GM12865 (cell line): ENCODE results near the gene TSC1.

Experiments used
- DNase-seq: peaks from one replicate; pipeline ENCODE4 v3.0.0; 2010; ENCODE audit warnings: low read depth
- H3K4me3 ChIP-seq: 2 replicates; pipeline ENCODE4 v1.5.1; 2011; ENCODE audit warnings: mild to moderate bottlenecking, low read depth, low read length, control low read depth
- TF ChIP-seq, protein P1 (sequence below): IDR thresholded peaks from 2 replicates; pipeline ENCODE4 v1.5.1; 2011; ENCODE audit warnings: low read length, control low read depth, low read depth, inconsistent platforms; ENCODE audit not compliant: insufficient read depth; ENCODE audit errors: missing control alignments

Gene TSC1

GRCh38 chr9:132903574-132904492 lies 40.6 kb downstream of the TSC1 start:
- TF ChIP-seq, protein P1, sequence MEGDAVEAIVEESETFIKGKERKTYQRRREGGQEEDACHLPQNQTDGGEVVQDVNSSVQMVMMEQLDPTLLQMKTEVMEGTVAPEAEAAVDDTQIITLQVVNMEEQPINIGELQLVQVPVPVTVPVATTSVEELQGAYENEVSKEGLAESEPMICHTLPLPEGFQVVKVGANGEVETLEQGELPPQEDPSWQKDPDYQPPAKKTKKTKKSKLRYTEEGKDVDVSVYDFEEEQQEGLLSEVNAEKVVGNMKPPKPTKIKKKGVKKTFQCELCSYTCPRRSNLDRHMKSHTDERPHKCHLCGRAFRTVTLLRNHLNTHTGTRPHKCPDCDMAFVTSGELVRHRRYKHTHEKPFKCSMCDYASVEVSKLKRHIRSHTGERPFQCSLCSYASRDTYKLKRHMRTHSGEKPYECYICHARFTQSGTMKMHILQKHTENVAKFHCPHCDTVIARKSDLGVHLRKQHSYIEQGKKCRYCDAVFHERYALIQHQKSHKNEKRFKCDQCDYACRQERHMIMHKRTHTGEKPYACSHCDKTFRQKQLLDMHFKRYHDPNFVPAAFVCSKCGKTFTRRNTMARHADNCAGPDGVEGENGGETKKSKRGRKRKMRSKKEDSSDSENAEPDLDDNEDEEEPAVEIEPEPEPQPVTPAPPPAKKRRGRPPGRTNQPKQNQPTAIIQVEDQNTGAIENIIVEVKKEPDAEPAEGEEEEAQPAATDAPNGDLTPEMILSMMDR, result no peak
- no peak overlapping the region for H3K4me3 ChIP-seq
- no peak for DNase-seq

GRCh38 chr9:132901858-132902831 lies 42.3 kb downstream of the TSC1 start:
- DNase-seq, result peak; percentile 82
- no peak overlapping the region for H3K4me3 ChIP-seq
- TF ChIP-seq, protein P1, result peak; percentile 85

- no peak overlapping the region for H3K4me3 ChIP-seq
- TF ChIP-seq, protein P1, result no peak
- no peak for DNase-seq
Measured at GRCh38 chr9:132898051-132898450, 46.4 kb downstream of the TSC1 start.

DNA sequence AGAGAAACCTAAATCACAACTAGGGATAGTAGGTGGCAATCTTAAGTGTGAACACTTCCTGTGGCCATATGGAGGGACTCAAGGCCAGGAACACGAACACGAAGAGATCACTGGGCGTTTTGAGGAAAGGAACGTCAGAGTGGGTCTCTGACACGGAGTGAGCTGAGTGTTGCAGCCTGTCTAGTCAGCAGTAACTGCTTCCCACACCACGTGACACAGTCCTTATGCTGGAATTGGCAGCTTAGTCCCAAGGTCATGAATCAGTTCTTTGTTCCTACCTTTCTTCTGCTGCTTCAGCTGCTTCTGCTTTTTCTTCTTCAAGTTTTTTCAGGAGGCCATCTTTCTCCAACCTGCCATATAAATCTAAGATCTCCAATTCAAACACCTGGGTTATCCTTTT lies 47.5 kb downstream of the TSC1 start:
- no peak overlapping the region for H3K4me3 ChIP-seq
- TF ChIP-seq, protein P1, result no peak
- no peak for DNase-seq

- no peak for DNase-seq
- TF ChIP-seq, protein P1, result no peak
- H3K4me3 ChIP-seq, result no peak overlapping the region
Measured at GRCh38 chr9:132896264-132896663, 48.2 kb downstream of the TSC1 start.

DNA sequence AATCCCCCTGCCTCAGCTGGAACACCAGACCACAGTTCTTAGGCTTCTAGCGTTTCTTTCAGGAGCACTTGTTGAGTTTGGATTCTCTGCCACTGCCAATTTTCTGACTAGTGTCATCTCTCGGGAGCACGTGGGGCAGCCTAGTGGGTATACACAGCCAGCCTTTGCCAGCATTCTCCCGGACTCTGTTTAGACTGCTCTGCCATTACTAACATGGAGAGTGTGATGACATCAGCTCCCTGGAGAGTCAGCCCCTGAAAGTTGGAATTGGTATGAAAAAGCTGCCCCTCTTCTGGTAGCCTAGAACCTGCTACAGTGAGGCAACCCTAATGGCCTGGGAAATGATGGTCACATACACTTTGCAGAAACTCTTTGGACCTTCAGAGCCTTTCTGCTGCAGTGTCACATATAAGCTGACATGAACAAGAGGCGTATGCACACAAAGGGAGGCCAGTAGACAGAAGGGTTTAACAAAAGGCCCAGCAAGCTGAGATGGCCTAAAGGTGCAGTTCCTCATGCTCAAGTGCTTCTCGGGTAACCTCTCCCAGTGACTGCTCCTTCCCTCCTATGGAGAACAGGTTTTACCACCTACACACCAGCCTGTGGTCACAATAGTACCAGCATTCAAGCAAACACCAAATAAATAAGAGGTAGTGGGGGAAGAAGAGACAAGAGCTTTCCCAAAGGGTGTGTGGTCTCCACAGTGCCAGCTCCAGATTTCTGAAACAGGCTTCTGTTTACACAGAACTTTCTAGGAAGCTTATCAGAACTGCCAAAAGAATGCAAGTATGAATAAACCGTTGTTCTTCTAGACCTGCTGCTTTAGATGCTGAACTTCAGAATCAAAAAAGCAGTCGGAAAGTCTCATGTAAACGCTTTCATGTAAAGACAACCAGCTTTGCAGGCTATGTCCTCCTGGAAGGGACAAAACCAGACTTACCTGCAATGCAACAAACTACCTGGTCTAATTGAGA lies 49.3 kb downstream of the TSC1 start:
- TF ChIP-seq, protein P1, result no peak
- no peak for DNase-seq
- no peak overlapping the region for H3K4me3 ChIP-seq
